SK-N-SH (cell line): Measurements from ENCODE around the gene MLX. TPM values are rescaled to one million over a fixed set of nuclear protein-coding genes. Genes with fewer than 3 reads are reported as not detected.

ENCODE experiments used
- CTCF ChIA-PET: fragments of 300-600, 350-600 bp; formaldehyde crosslinking; extraction: SDS; loops from one replicate; lab custom pipeline; 2021; lab: Yijun Ruan, JAX
- POLR2A ChIA-PET: fragments of 350-600 bp; sonication (Branson Sonifier 250); formaldehyde crosslinking; extraction: SDS; loops from one replicate; lab custom pipeline; 2020; ENCODE audit warnings: antibody characterized with exemption, inconsistent platforms; lab: Yijun Ruan, JAX
- DNase-seq: peaks from one replicate; pipeline ENCODE4 v3.0.0; 2012
- H2AFZ ChIP-seq: fragments of 200-600 bp; sonication (generic); 2 replicates; pipeline ENCODE4 v1.8.1; 2016; ENCODE audit warnings: antibody characterized with exemption, mild to moderate bottlenecking, low read depth
- H3F3A ChIP-seq: fragments of 200-600 bp; sonication (generic); replicated peaks from 2 replicates; pipeline ENCODE3; 2016; ENCODE audit warnings: antibody characterized with exemption, mild to moderate bottlenecking; ENCODE audit not compliant: insufficient read depth
- H3K27ac ChIP-seq, 2 experiments: fragments of 200-500 bp in 1 of 2; fragments of 200-600 bp in 1 of 2; sonication (Bioruptor generic) in 1 of 2; sonication (generic), shearing (Covaris generic) in 1 of 2; 2 replicates each; pipeline versions ENCODE4 v1.5.1 to v1.6.1; 2014 to 2016; ENCODE audit warnings: low read depth in 2 of 2, inconsistent platforms in 1 of 2, low read length in 1 of 2, mild to moderate bottlenecking in 1 of 2, mixed read lengths in 1 of 2
- H3K27me3 ChIP-seq: fragments of 200-600 bp; sonication (generic), shearing (Covaris generic); 2 replicates; pipeline ENCODE4 v1.6.1; 2016; ENCODE audit warnings: mixed run types; ENCODE audit not compliant: insufficient read depth
- H3K36me3 ChIP-seq, 2 experiments: fragments of 200-500 bp in 1 of 2; fragments of 200-600 bp in 1 of 2; sonication (Bioruptor generic) in 1 of 2; sonication (generic) in 1 of 2; replicated peaks in 1 of 2; 2 replicates each; pipeline versions ENCODE3 to v1.5.1; 2014 to 2016; ENCODE audit warnings: low read length in 1 of 2, mild to moderate bottlenecking in 1 of 2; ENCODE audit not compliant: insufficient read depth in 2 of 2, control insufficient read depth in 1 of 2
- H3K4me1 ChIP-seq, 2 experiments: fragments of 200-500 bp in 1 of 2; fragments of 200-600 bp in 1 of 2; sonication (Bioruptor generic) in 1 of 2; sonication (generic), shearing (Covaris generic) in 1 of 2; 2 replicates each; pipeline versions ENCODE4 v1.5.1 to v1.6.1; 2014 to 2016; ENCODE audit warnings: low read depth in 1 of 2, low read length in 1 of 2, mixed run types in 1 of 2; ENCODE audit not compliant: insufficient read depth in 2 of 2, control insufficient read depth in 1 of 2
- H3K4me2 ChIP-seq: fragments of 200-600 bp; sonication (generic), shearing (Covaris generic); 2 replicates; pipeline ENCODE4 v1.6.1; 2017; ENCODE audit warnings: mixed run types
- H3K4me3 ChIP-seq, 2 experiments: fragments of 200-500 bp in 1 of 2; fragments of 200-600 bp in 1 of 2; sonication (Bioruptor generic) in 1 of 2; sonication (generic), shearing (Covaris generic) in 1 of 2; 2 replicates each; pipeline versions ENCODE4 v1.5.1 to v1.8.1; 2014 to 2016; ENCODE audit warnings: low read depth in 2 of 2, inconsistent platforms in 1 of 2, low read length in 1 of 2, mild to moderate bottlenecking in 1 of 2, mixed read lengths in 1 of 2, moderate library complexity in 1 of 2
- H3K79me2 ChIP-seq: fragments of 200-600 bp; sonication (generic); 2 replicates; pipeline ENCODE4 v1.8.1; 2017; ENCODE audit warnings: mild to moderate bottlenecking; ENCODE audit not compliant: insufficient read depth
- H3K9ac ChIP-seq: fragments of 200-600 bp; sonication (generic); 2 replicates; pipeline ENCODE4 v1.6.1; 2017; ENCODE audit warnings: mixed run types
- H3K9me2 ChIP-seq: fragments of 200-600 bp; sonication (generic); 2 replicates; pipeline ENCODE4 v1.6.1; 2017; ENCODE audit warnings: mixed run types
- H3K9me3 ChIP-seq: fragments of 200-600 bp; sonication (generic); 2 replicates; pipeline ENCODE4 v1.6.1; 2017; ENCODE audit warnings: mixed run types, mild to moderate bottlenecking, moderate library complexity
- H4K20me1 ChIP-seq: fragments of 200-600 bp; sonication (generic); 2 replicates; pipeline ENCODE4 v1.6.1; 2017; ENCODE audit warnings: mild to moderate bottlenecking, mixed run types; ENCODE audit not compliant: insufficient read depth
- ELF1 ChIP-seq: IDR thresholded peaks from 2 replicates; pipeline ENCODE4 v1.4.0; 2012
- EP300 ChIP-seq, 2 experiments: IDR thresholded peaks; 2 replicates each; pipeline versions ENCODE4 v1.4.0 to v1.6.1; 2012; ENCODE audit warnings: borderline replicate concordance in 1 of 2, low read depth in 1 of 2, low read length in 1 of 2
- EZH2phosphoT487 ChIP-seq: fragments of 200-600 bp; sonication (generic); IDR thresholded peaks from 2 replicates; pipeline ENCODE4 v1.6.1; 2017; ENCODE audit warnings: low read depth, mixed run types, mild to moderate bottlenecking, antibody characterized with exemption, moderate library complexity, borderline replicate concordance
- FOXJ3 ChIP-seq: sonication (generic); formaldehyde crosslinking; IDR thresholded peaks from 2 replicates; pipeline ENCODE4 v1.5.1; 2020; ENCODE audit warnings: mild to moderate bottlenecking, missing genetic modification reagents
- GATA2 ChIP-seq: sonication (generic); formaldehyde crosslinking; IDR thresholded peaks from 2 replicates; pipeline ENCODE4 v1.5.0; 2020; ENCODE audit warnings: mild to moderate bottlenecking, missing genetic modification reagents
- JUND ChIP-seq: IDR thresholded peaks from 2 replicates; pipeline ENCODE4 v1.4.0; 2012
- MEF2A ChIP-seq: IDR thresholded peaks from 2 replicates; pipeline ENCODE4 v1.4.0; 2012; ENCODE audit warnings: low read depth, borderline replicate concordance
- NFIC ChIP-seq: IDR thresholded peaks from 2 replicates; pipeline ENCODE4 v1.4.0; 2012; ENCODE audit warnings: borderline replicate concordance
- NRF1 ChIP-seq: IDR thresholded peaks from 2 replicates; pipeline ENCODE4 v1.6.1; 2012; ENCODE audit warnings: low read depth, mild to moderate bottlenecking, low read length
- RAD21 ChIP-seq: IDR thresholded peaks from 2 replicates; pipeline ENCODE4 v1.6.1; 2012; ENCODE audit warnings: mild to moderate bottlenecking, low read length
- RCOR1 ChIP-seq: fragments of 150-350 bp; IDR thresholded peaks from 2 replicates; pipeline ENCODE4 v1.6.1; 2017; ENCODE audit warnings: antibody characterized with exemption, low read length
- RXRA ChIP-seq: IDR thresholded peaks from 2 replicates; pipeline ENCODE4 v1.4.0; 2012; ENCODE audit warnings: low read depth, mild to moderate bottlenecking, borderline replicate concordance
- SIN3A ChIP-seq: IDR thresholded peaks from 2 replicates; pipeline ENCODE4 v1.6.1; 2012; ENCODE audit warnings: low read depth, mild to moderate bottlenecking, low read length, moderate library complexity, borderline replicate concordance
- SMC3 ChIP-seq: IDR thresholded peaks from 2 replicates; pipeline ENCODE4 v1.6.1; 2012; ENCODE audit warnings: low read depth, low read length, improper control_type of control experiment
- TEAD4 ChIP-seq: IDR thresholded peaks from 2 replicates; pipeline ENCODE4 v1.4.0; 2012; ENCODE audit warnings: mild to moderate bottlenecking, borderline replicate concordance; ENCODE audit not compliant: insufficient read depth
- WGBS: methylation state at CpG from one replicate; pipeline ENCODE4 v1.1.6; 2017; ENCODE audit warnings: low lambda C conversion rate; 5-methylcytosine and 5-hydroxymethylcytosine counted together
- polyA plus RNA-seq, 3 experiments: library from polyadenylated mRNA; depleted of rRNA; stranded (reverse); fragments of >200 nt; gene quantifications; 2 replicates each; pipeline ENCODE4 v1.2.3, GENCODE V29; 2012
- TF ChIP-seq, protein P1 (sequence below): IDR thresholded peaks from 2 replicates; pipeline ENCODE4 v1.4.0; 2012; ENCODE audit warnings: low read depth, borderline replicate concordance
- TF ChIP-seq, protein P2 (sequence below): IDR thresholded peaks from 2 replicates; pipeline ENCODE4 v1.6.1; 2012; ENCODE audit warnings: mild to moderate bottlenecking, low read depth, low read length, moderate library complexity
- TF ChIP-seq, protein P3 (sequence below): fragments of 150-350 bp; IDR thresholded peaks from 2 replicates; pipeline ENCODE4 v1.6.1; 2016; ENCODE audit warnings: mild to moderate bottlenecking, low read depth, low read length
- TF ChIP-seq, protein P4 (sequence below): IDR thresholded peaks from 2 replicates; pipeline ENCODE4 v1.4.0; 2012; ENCODE audit warnings: low read depth, borderline replicate concordance
- TF ChIP-seq, protein P5 (sequence below): fragments of 150-350 bp; IDR thresholded peaks from 2 replicates; pipeline ENCODE4 v1.6.1; 2017; ENCODE audit warnings: antibody characterized with exemption, low read length, low read depth, borderline replicate concordance
- TF ChIP-seq, protein P6 (sequence below): IDR thresholded peaks from 2 replicates; pipeline ENCODE4; 2012

The MLX gene
- polyA plus RNA-seq, 1 of the 3 experiments (the other 2 are of a cell fraction) = 44.5 TPM

DNA sequence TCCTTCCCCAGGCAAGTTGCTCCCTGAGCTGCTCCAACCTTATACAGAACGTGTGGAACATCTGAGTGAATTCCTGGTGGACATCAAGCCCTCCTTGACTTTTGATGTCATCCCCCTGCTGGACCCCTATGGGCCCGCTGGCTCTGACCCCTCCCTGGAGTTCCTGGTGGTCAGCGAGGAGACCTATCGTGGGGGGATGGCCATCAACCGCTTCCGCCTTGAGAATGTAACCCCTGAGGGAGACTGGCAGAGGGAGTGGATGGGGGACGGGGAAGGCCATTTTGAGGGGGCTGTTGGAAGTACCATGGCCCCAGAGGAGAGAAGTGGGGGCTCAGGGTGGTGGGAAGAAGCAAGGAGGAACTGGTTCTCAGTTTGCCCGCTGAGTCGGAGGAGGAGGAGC, 3.0 kb upstream of the MLX start (continued):
- TF ChIP-seq, protein P1, sequence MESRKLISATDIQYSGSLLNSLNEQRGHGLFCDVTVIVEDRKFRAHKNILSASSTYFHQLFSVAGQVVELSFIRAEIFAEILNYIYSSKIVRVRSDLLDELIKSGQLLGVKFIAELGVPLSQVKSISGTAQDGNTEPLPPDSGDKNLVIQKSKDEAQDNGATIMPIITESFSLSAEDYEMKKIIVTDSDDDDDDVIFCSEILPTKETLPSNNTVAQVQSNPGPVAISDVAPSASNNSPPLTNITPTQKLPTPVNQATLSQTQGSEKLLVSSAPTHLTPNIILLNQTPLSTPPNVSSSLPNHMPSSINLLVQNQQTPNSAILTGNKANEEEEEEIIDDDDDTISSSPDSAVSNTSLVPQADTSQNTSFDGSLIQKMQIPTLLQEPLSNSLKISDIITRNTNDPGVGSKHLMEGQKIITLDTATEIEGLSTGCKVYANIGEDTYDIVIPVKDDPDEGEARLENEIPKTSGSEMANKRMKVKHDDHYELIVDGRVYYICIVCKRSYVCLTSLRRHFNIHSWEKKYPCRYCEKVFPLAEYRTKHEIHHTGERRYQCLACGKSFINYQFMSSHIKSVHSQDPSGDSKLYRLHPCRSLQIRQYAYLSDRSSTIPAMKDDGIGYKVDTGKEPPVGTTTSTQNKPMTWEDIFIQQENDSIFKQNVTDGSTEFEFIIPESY = no peak
- TF ChIP-seq NRF1 (no peak), FOXJ3 (CRISPR knock-in tag) (no peak), TEAD4 (no peak), RXRA (no peak)
- TF ChIP-seq, protein P2, sequence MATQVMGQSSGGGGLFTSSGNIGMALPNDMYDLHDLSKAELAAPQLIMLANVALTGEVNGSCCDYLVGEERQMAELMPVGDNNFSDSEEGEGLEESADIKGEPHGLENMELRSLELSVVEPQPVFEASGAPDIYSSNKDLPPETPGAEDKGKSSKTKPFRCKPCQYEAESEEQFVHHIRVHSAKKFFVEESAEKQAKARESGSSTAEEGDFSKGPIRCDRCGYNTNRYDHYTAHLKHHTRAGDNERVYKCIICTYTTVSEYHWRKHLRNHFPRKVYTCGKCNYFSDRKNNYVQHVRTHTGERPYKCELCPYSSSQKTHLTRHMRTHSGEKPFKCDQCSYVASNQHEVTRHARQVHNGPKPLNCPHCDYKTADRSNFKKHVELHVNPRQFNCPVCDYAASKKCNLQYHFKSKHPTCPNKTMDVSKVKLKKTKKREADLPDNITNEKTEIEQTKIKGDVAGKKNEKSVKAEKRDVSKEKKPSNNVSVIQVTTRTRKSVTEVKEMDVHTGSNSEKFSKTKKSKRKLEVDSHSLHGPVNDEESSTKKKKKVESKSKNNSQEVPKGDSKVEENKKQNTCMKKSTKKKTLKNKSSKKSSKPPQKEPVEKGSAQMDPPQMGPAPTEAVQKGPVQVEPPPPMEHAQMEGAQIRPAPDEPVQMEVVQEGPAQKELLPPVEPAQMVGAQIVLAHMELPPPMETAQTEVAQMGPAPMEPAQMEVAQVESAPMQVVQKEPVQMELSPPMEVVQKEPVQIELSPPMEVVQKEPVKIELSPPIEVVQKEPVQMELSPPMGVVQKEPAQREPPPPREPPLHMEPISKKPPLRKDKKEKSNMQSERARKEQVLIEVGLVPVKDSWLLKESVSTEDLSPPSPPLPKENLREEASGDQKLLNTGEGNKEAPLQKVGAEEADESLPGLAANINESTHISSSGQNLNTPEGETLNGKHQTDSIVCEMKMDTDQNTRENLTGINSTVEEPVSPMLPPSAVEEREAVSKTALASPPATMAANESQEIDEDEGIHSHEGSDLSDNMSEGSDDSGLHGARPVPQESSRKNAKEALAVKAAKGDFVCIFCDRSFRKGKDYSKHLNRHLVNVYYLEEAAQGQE = no peak
- TF ChIP-seq, all 33 proteins: peak for 0

DNA sequence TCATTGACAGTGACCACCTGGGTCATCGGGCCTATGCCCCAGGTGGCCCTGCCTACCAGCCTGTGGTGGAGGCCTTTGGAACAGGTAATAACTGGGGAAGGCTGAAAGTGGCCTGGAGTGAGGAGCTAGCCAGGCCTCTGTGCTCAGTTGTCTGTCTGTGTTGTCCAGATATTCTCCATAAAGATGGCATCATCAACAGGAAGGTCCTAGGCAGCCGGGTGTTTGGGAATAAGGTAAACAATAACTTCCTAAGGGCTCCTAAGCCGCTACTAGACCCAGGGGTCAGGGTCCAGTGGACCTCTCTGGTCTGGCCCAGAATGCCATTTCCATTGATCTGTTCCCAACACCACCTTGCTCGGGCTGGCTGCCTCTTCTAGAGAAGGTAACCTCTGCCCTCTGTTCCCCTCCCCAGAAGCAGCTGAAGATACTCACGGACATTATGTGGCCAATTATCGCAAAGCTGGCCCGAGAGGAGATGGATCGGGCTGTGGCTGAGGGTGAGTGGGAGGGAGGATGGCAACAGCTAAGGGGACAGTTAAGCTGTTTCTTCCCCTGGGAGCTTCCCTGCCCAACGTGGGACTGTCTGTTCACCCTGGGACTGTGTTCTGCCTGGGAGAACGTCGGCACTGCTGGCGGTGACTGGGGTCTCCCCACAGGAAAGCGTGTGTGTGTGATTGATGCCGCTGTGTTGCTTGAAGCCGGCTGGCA, 1.9 kb upstream of the MLX start:
- Histone ChIP-seq H3K79me2 (peaks cover 79% of the 10 kb centered on the region), H2AFZ (no peak overlapping the region), H3K4me3 (no peak overlapping the region), H3F3A (peaks cover 34% of the 10 kb centered on the region), H3K4me1 (peaks cover 4 to 33% of the 10 kb centered on the region in 2 experiments; a peak in 3 of 4 replicates), H4K20me1 (no peaks in the 10 kb centered on the region), H3K4me2 (no peak overlapping the region), H3K9me3 (no peaks in the 10 kb centered on the region), H3K9me2 (no peaks in the 10 kb centered on the region), H3K36me3 (peaks cover 29 to 47% of the 10 kb centered on the region in 2 experiments), H3K27me3 (no peaks in the 10 kb centered on the region), H3K9ac (no peak overlapping the region), H3K27ac (no peak overlapping the region)
- no peak for DNase-seq
- CTCF ChIA-PET = interaction anchor here (0.8 to 8.3 kb wide), 3 partner anchors 11 to 114 kb away, joined by 3 to 51 read pairs (median 47); partner anchors contain the start of gene PSMC3IP
- WGBS = 90% methylated on average over 7 of the region's 15 CpGs
- POLR2A ChIA-PET = interaction anchor here (1.1 kb wide), 1 partner anchor 11 kb away, joined by 3 read pairs; no protein-coding TSS in a partner anchor
- TF ChIP-seq JUND = no peak
- no peak for TF ChIP-seq RCOR1
- TF ChIP-seq ELF1 = no peak
- no peak for TF ChIP-seq SIN3A
- no peak for TF ChIP-seq MEF2A
- no peak for TF ChIP-seq NRF1
- no peak for TF ChIP-seq RAD21
- TF ChIP-seq, protein P3, sequence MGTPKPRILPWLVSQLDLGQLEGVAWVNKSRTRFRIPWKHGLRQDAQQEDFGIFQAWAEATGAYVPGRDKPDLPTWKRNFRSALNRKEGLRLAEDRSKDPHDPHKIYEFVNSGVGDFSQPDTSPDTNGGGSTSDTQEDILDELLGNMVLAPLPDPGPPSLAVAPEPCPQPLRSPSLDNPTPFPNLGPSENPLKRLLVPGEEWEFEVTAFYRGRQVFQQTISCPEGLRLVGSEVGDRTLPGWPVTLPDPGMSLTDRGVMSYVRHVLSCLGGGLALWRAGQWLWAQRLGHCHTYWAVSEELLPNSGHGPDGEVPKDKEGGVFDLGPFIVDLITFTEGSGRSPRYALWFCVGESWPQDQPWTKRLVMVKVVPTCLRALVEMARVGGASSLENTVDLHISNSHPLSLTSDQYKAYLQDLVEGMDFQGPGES = no peak
- no peak for TF ChIP-seq NFIC
- TF ChIP-seq, protein P4, sequence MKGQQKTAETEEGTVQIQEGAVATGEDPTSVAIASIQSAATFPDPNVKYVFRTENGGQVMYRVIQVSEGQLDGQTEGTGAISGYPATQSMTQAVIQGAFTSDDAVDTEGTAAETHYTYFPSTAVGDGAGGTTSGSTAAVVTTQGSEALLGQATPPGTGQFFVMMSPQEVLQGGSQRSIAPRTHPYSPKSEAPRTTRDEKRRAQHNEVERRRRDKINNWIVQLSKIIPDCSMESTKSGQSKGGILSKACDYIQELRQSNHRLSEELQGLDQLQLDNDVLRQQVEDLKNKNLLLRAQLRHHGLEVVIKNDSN = no peak
- TF ChIP-seq GATA2 = no peak
- no peak for TF ChIP-seq EZH2phosphoT487
- TF ChIP-seq, protein P5, sequence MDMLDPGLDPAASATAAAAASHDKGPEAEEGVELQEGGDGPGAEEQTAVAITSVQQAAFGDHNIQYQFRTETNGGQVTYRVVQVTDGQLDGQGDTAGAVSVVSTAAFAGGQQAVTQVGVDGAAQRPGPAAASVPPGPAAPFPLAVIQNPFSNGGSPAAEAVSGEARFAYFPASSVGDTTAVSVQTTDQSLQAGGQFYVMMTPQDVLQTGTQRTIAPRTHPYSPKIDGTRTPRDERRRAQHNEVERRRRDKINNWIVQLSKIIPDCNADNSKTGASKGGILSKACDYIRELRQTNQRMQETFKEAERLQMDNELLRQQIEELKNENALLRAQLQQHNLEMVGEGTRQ = no peak
- TF ChIP-seq SMC3 = no peak
- TF ChIP-seq EP300 (IDR thresholded peaks at IDR 0.05; ENCODE audit: borderline replicate concordance in 1 of 2, low read depth in 1 of 2, low read length in 1 of 2) = no peak
- TF ChIP-seq, protein P6, sequence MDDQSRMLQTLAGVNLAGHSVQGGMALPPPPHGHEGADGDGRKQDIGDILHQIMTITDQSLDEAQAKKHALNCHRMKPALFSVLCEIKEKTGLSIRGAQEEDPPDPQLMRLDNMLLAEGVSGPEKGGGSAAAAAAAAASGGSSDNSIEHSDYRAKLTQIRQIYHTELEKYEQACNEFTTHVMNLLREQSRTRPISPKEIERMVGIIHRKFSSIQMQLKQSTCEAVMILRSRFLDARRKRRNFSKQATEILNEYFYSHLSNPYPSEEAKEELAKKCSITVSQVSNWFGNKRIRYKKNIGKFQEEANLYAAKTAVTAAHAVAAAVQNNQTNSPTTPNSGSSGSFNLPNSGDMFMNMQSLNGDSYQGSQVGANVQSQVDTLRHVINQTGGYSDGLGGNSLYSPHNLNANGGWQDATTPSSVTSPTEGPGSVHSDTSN = no peak
